ENCODE results near the gene TRIL. TPM values are rescaled to one million over a fixed set of nuclear protein-coding genes. Genes with fewer than 3 reads are reported as not detected.

TRIL gene
- total and polyA plus RNA-seq, 9 of the 15 experiments (the other 6 are each of a cell fraction or from before 2014, with no cell fraction given) = not detected

- H3K27me3 ChIP-seq (ENCODE audit: control insufficient read depth in 2 of 2, insufficient read depth in 2 of 2, low read length in 2 of 2) = no peaks in the 10 kb centered on the region
- H3K9me1 ChIP-seq (ENCODE audit: control insufficient read depth, insufficient read depth, low read length) = no peaks in the 10 kb centered on the region
- H4K20me1 ChIP-seq (replicated peaks; ENCODE audit: control insufficient read depth, insufficient read depth, low read length) = no peaks in the 10 kb centered on the region
- no peak overlapping the region for H3K4me2 ChIP-seq (ENCODE audit: insufficient read depth, low read length)
- FAIRE-seq (no peak), ATAC-seq (no peak), DNase-seq (ENCODE audit: extremely low read depth in 1 of 4, low spot score in 3 of 4) (no peak)
- no peaks in the 10 kb centered on the region; a peak in 1 of 5 replicates for H3K4me1 ChIP-seq (replicated peaks in 1 of 2; ENCODE audit: control insufficient read depth in 2 of 2, insufficient read depth in 2 of 2, low read length in 2 of 2)
- no peak overlapping the region for H3K9ac ChIP-seq (ENCODE audit: insufficient read depth in 1 of 2, low read depth in 2 of 2, low read length in 2 of 2)
- BruUV-seq (replicated peaks) = no TSS peak
- H3K36me3 ChIP-seq (ENCODE audit: control insufficient read depth, insufficient read depth, low read length) = no peaks in the 10 kb centered on the region
- H3K27ac ChIP-seq (ENCODE audit: extremely low read depth, low read depth, low read length) = no peak overlapping the region
- CTCF ChIA-PET (ENCODE audit: low intra/inter-chr PET ratio) = no interaction called here
- POLR2A ChIA-PET = no interaction called here
- in situ Hi-C loops (cut with MboI) = no loop called here
- no peaks in the 10 kb centered on the region for H3K9me3 ChIP-seq (replicated peaks; ENCODE audit: control insufficient read depth, insufficient read depth, low read depth, low read length)
- intact Hi-C loops (cut with micrococcal nuclease) = no loop called here
- no peak overlapping the region for H2AFZ ChIP-seq (ENCODE audit: low read depth, low read length)
- no peak overlapping the region for H3K4me3 ChIP-seq
- TF ChIP-seq ZBTB9 (CRISPR knock-in tag; IDR thresholded peaks at IDR 0.05) = no peak
- TF ChIP-seq, protein P1, sequence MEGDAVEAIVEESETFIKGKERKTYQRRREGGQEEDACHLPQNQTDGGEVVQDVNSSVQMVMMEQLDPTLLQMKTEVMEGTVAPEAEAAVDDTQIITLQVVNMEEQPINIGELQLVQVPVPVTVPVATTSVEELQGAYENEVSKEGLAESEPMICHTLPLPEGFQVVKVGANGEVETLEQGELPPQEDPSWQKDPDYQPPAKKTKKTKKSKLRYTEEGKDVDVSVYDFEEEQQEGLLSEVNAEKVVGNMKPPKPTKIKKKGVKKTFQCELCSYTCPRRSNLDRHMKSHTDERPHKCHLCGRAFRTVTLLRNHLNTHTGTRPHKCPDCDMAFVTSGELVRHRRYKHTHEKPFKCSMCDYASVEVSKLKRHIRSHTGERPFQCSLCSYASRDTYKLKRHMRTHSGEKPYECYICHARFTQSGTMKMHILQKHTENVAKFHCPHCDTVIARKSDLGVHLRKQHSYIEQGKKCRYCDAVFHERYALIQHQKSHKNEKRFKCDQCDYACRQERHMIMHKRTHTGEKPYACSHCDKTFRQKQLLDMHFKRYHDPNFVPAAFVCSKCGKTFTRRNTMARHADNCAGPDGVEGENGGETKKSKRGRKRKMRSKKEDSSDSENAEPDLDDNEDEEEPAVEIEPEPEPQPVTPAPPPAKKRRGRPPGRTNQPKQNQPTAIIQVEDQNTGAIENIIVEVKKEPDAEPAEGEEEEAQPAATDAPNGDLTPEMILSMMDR (IDR thresholded peaks at IDR 0.05 in 2 of 3, conservative IDR thresholded peaks at IDR 0.05 in 1 of 3; ENCODE audit: insufficient read depth in 2 of 3, low read depth in 1 of 3, low read length in 3 of 3) = no peak
- no peak for TF ChIP-seq POU5F1 (IDR thresholded peaks at IDR 0.05; ENCODE audit: borderline replicate concordance, low read depth, low read length, partially characterized antibody)
- TF ChIP-seq ATF2 (CRISPR knock-in tag; IDR thresholded peaks at IDR 0.05) = no peak
- no peak for TF ChIP-seq GABPB2 (CRISPR knock-in tag; conservative IDR thresholded peaks at IDR 0.05)
- TF ChIP-seq ZNF695 (CRISPR knock-in tag; IDR thresholded peaks at IDR 0.05) = no peak
- no peaks in the 10 kb centered on the region for H3K79me2 ChIP-seq (ENCODE audit: control insufficient read depth, insufficient read depth, low read length)
Observed at GRCh38 chr7:28984217-28984616, 26.1 kb upstream of the TRIL start.

Measured in K562 (cell line).